ENCODE measurements around the gene MAP3K1. TPM values are rescaled to one million over a fixed set of nuclear protein-coding genes. Genes with fewer than 3 reads are reported as not detected.

Gene MAP3K1
- total RNA-seq: 3.5 and 9.8 TPM in 2 replicates

GRCh38 chr5:56814963-56815657 lies at the start of gene MAP3K1:
MAP3K1 (plus strand) TSS chr5:56815549; CDS start chr5:56815574, 25 bp downstream.

DNA sequence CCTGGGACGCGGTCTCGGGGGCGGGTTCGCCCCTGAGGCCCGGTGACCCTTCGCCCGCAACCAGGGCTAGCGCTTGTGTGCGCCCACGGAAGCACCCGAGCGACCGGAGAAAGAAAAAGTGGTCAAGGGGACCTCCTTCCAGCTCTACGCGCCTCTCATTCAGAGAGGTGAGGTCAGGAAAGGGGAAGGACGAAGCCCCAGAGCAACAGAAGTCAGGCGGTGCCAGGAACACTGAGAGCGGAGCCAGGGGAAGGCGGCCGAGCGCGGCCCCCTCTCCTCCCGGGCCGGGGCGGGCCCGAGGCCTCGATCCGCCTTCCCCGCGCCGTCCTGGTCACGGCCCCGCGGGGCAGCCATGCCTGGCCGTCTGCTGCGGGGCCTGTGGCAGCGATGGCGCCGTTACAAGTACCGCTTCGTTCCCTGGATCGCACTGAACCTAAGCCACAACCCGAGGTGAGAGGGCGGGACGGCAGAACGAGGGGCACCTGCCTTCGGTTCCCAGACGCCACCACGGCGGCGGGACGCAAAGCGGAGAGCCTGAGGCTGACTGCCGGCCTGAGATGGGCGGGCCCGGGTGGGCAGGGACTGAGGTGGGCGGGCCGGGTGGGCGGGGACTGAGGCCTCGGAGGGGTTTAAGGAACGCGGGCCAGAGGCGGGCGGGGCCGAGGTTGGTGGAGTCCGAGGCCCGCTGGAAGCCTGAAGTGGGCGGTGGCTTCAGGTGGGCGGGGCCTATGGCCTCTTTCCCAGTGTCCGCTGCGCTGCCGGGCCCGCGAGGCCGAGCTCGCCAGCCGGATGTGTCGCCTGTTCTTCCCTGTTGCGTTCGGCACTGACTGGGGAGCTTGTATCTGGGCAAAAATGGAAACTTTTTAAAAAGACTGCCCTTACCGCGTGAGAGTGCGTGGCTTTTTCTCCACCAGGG lies 94.2 kb downstream of the MAP3K1 start, which contains the start of gene SETD9:
TSS of gene SETD9 (plus strand) at position 303 of the 916 bp plus-strand sequence. CDS start at position 353, 50 bp downstream.

Other genes with a start within 250 kb of the MAP3K1 start
- gene SETD9, start 94.0 kb downstream of the MAP3K1 start, total RNA-seq: 10.0 and 16.7 TPM in 2 replicates
- gene MIER3, start 136.6 kb downstream of the MAP3K1 start, total RNA-seq: 28.9 and 54.8 TPM in 2 replicates